Hepatocyte (in vitro differentiated cells): ENCODE results near the gene PRDM5. TPM values are rescaled to one million over a fixed set of nuclear protein-coding genes. Genes with fewer than 3 reads are reported as not detected.
A peak's percentile ranks its signal among the peaks of the same experiment; 100 is the strongest.

Experiments used
- DNase-seq: peaks from one replicate; pipeline ENCODE4 v3.0.0-alpha.2; 2016; ENCODE audit warnings: low spot score
- H2AFZ ChIP-seq: fragments of 200-600 bp; sonication (generic); 2 replicates; pipeline ENCODE4 v1.6.0; 2016; ENCODE audit warnings: antibody characterized with exemption, mild to moderate bottlenecking
- H3K27ac ChIP-seq: fragments of 200-600 bp; sonication (generic); 2 replicates; pipeline ENCODE4 v1.5.1; 2016; ENCODE audit warnings: mild to moderate bottlenecking
- H3K27me3 ChIP-seq: fragments of 200-600 bp; sonication (generic); 2 replicates; pipeline ENCODE4 v1.6.1; 2016
- H3K36me3 ChIP-seq: fragments of 200-600 bp; sonication (generic); replicated peaks from 2 replicates; pipeline ENCODE4 v1.5.1; 2016; ENCODE audit warnings: low read depth; ENCODE audit not compliant: insufficient read depth
- H3K4me1 ChIP-seq: fragments of 200-600 bp; sonication (generic); 2 replicates; pipeline ENCODE4 v1.5.1; 2016; ENCODE audit warnings: mild to moderate bottlenecking, moderate library complexity; ENCODE audit not compliant: insufficient read depth
- H3K4me2 ChIP-seq: fragments of 200-600 bp; sonication (generic); 2 replicates; pipeline ENCODE4 v1.6.0; 2016
- H3K4me3 ChIP-seq: fragments of 200-600 bp; sonication (generic); 2 replicates; pipeline ENCODE4 v1.5.1; 2016; ENCODE audit warnings: mild to moderate bottlenecking
- H3K79me2 ChIP-seq: fragments of 200-600 bp; sonication (generic); 2 replicates; pipeline ENCODE4 v1.6.0; 2017; ENCODE audit warnings: mild to moderate bottlenecking
- H3K9me2 ChIP-seq: fragments of 200-600 bp; sonication (generic); replicated peaks from 2 replicates; pipeline ENCODE4 v1.6.0; 2017; ENCODE audit warnings: mild to moderate bottlenecking; ENCODE audit not compliant: insufficient read depth
- H3K9me3 ChIP-seq: fragments of 200-600 bp; sonication (generic); 2 replicates; pipeline ENCODE4 v1.5.1; 2016; ENCODE audit warnings: low read depth, mild to moderate bottlenecking
- H4K20me1 ChIP-seq: fragments of 200-600 bp; sonication (generic); 2 replicates; pipeline ENCODE4 v1.6.0; 2016; ENCODE audit warnings: mild to moderate bottlenecking; ENCODE audit not compliant: insufficient read depth, poor library complexity, severe bottlenecking
- CTCF ChIP-seq: fragments of 200-600 bp; sonication (generic); IDR thresholded peaks from 2 replicates; pipeline ENCODE4 v1.5.1; 2016; ENCODE audit warnings: antibody characterized with exemption, mild to moderate bottlenecking; ENCODE audit not compliant: poor library complexity
- EZH2 ChIP-seq: fragments of 200-600 bp; sonication (generic); IDR thresholded peaks from 2 replicates; pipeline ENCODE4 v1.6.1; 2016; ENCODE audit warnings: antibody characterized with exemption, mild to moderate bottlenecking, borderline replicate concordance
- EZH2phosphoT487 ChIP-seq: fragments of 200-600 bp; sonication (generic); IDR thresholded peaks from one replicate; pipeline ENCODE4 v1.6.1; 2018; ENCODE audit warnings: antibody characterized with exemption, mild to moderate bottlenecking, low read depth, moderate library complexity; ENCODE audit not compliant: unreplicated experiment, severe bottlenecking
- WGBS: methylation state at CpG from one replicate; pipeline ENCODE4 v1.1.6; 2016; ENCODE audit warnings: low lambda C conversion rate; ENCODE audit errors: missing lambda C conversion rate; 5-methylcytosine and 5-hydroxymethylcytosine counted together
- polyA plus RNA-seq: library from polyadenylated mRNA; unstranded; fragments of >200 nt; fragmentation: Nextera tagmentation; extraction: Ambion mirVana; gene quantifications from 2 replicates; pipeline ENCODE4 v1.2.1, GENCODE V29; 2016
- total RNA-seq: library from RNA; depleted of rRNA; stranded (reverse); fragments of >200 nt; gene quantifications from 2 replicates; pipeline ENCODE4 v1.2.3, GENCODE V29; 2014

PRDM5 gene
- total and polyA plus RNA-seq, 2 experiments from 2014 or later: 4.2 to 21.2 TPM

GRCh38 chr4:120897981-120898719 is 24.4 kb downstream of the PRDM5 start:
- DNase-seq: no peak
- no peak overlapping the region for H3K4me3 ChIP-seq
- no peaks in the 10 kb centered on the region for H3K27me3 ChIP-seq
- no peak overlapping the region for H3K4me2 ChIP-seq
- no peak for TF ChIP-seq EZH2
- TF ChIP-seq EZH2phosphoT487: no peak
- TF ChIP-seq CTCF: no peak
- no peak overlapping the region for H3K27ac ChIP-seq
- H3K4me1 ChIP-seq: no peaks in the 10 kb centered on the region
- 95% methylated on average over 4 of the region's 4 CpGs for WGBS
- no peaks in the 10 kb centered on the region for H3K9me2 ChIP-seq
- H3K79me2 ChIP-seq: no peaks in the 10 kb centered on the region
- H2AFZ ChIP-seq: no peak overlapping the region
- no peaks in the 10 kb centered on the region for H4K20me1 ChIP-seq
- no peaks in the 10 kb centered on the region for H3K36me3 ChIP-seq
- H3K9me3 ChIP-seq: no peaks in the 10 kb centered on the region

GRCh38 chr4:120895554-120895953 is 27.0 kb downstream of the PRDM5 start:
- TF ChIP-seq EZH2phosphoT487 (no peak), CTCF (no peak), EZH2 (no peak)
- 94% methylated on average over 2 of the region's 2 CpGs for WGBS
- no peaks in the 10 kb centered on the region for H3K27me3 ChIP-seq

GRCh38 chr4:120893314-120893713 is 29.2 kb downstream of the PRDM5 start:
- no peak for DNase-seq
- Histone ChIP-seq H3K36me3 (no peaks in the 10 kb centered on the region), H3K27me3 (no peaks in the 10 kb centered on the region), H3K4me2 (no peak overlapping the region), H4K20me1 (no peaks in the 10 kb centered on the region), H3K79me2 (no peaks in the 10 kb centered on the region), H3K4me3 (no peak overlapping the region), H3K27ac (no peak overlapping the region), H3K4me1 (no peaks in the 10 kb centered on the region), H3K9me2 (no peaks in the 10 kb centered on the region), H2AFZ (no peak overlapping the region), H3K9me3 (no peaks in the 10 kb centered on the region)
- WGBS: 97% methylated on average over 2 of the region's 2 CpGs
- TF ChIP-seq EZH2 (no peak), CTCF (no peak), EZH2phosphoT487 (no peak)

More at GRCh38 chr4:120895554-120895953, 27.0 kb downstream of the PRDM5 start:
- no peaks in the 10 kb centered on the region for H3K9me3 ChIP-seq
- no peaks in the 10 kb centered on the region for H3K36me3 ChIP-seq
- H3K4me1 ChIP-seq: no peaks in the 10 kb centered on the region
- no peaks in the 10 kb centered on the region for H3K9me2 ChIP-seq
- DNase-seq: no peak
- no peak overlapping the region for H3K4me2 ChIP-seq
- H2AFZ ChIP-seq: no peak overlapping the region
- H3K27ac ChIP-seq: no peak overlapping the region
- H4K20me1 ChIP-seq: no peaks in the 10 kb centered on the region
- no peaks in the 10 kb centered on the region for H3K79me2 ChIP-seq
- H3K4me3 ChIP-seq: no peak overlapping the region

GRCh38 chr4:120886191-120886590 is 36.3 kb downstream of the PRDM5 start:
- no peak overlapping the region for H3K4me2 ChIP-seq
- H3K27ac ChIP-seq: no peak overlapping the region
- H3K4me3 ChIP-seq: no peak overlapping the region
- H3K27me3 ChIP-seq: no peaks in the 10 kb centered on the region
- no peaks in the 10 kb centered on the region for H3K9me2 ChIP-seq
- H4K20me1 ChIP-seq: no peaks in the 10 kb centered on the region
- no peaks in the 10 kb centered on the region for H3K9me3 ChIP-seq
- TF ChIP-seq EZH2 (no peak), EZH2phosphoT487 (peak; percentile 83)
- no peak overlapping the region for H2AFZ ChIP-seq
- H3K4me1 ChIP-seq: no peaks in the 10 kb centered on the region
- H3K36me3 ChIP-seq: no peaks in the 10 kb centered on the region
- H3K79me2 ChIP-seq: no peaks in the 10 kb centered on the region
- no peak for DNase-seq
